C1 segment of cervical spinal cord (tissue), 14 donors: ENCODE measurements around the gene GOLM1.
"Not testable (repeated sequence)": the region's sequence is repeated elsewhere in the genome, so short reads cannot be mapped to it uniquely, and the experiment has no call there.

Experiments used
- DNase-seq, 14 donors: peaks; one replicate each; lab custom pipeline; 2025; lab: John Stamatoyannopoulos, UW

GOLM1 gene

GRCh38 chr9:86091477-86091876 lies 7.9 kb downstream of the GOLM1 start:
- DNase-seq: no peak

GRCh38 chr9:86082870-86083269 lies 16.5 kb downstream of the GOLM1 start:
- DNase-seq: peak in 2 of 14 donors; percentile 6 to 68

GRCh38 chr9:86079865-86080469 lies 19.4 kb downstream of the GOLM1 start:
- DNase-seq: peak in 2 of 14 donors; percentile 4 to 75

- DNase-seq: no peak
Observed at GRCh38 chr9:86079421-86079831, 19.9 kb downstream of the GOLM1 start.

GRCh38 chr9:86078731-86079130 lies 20.6 kb downstream of the GOLM1 start:
- no peak for DNase-seq

GRCh38 chr9:86077276-86077675 lies 22.1 kb downstream of the GOLM1 start:
- peak in 6 of 14 donors; percentile 12 to 57 (median 32) for DNase-seq

- DNase-seq: no peak
Observed at GRCh38 chr9:86075132-86076109, 23.9 kb downstream of the GOLM1 start.

GRCh38 chr9:86073839-86074238 lies 25.5 kb downstream of the GOLM1 start:
- no peak for DNase-seq

- DNase-seq: no peak
Observed at GRCh38 chr9:86072394-86072877, 26.9 kb downstream of the GOLM1 start.

- no peak for DNase-seq
Observed at GRCh38 chr9:86069206-86069869, 30.0 kb downstream of the GOLM1 start.

- DNase-seq: peak in 2 of 14 donors; percentile 15 to 82
Observed at GRCh38 chr9:86064220-86064619, 35.1 kb downstream of the GOLM1 start.

GRCh38 chr9:86062845-86063693 lies 36.3 kb downstream of the GOLM1 start:
- DNase-seq: no peak

- no peak for DNase-seq
Observed at GRCh38 chr9:86061972-86062739, 37.2 kb downstream of the GOLM1 start.

GRCh38 chr9:86057491-86057890 lies 41.9 kb downstream of the GOLM1 start:
- DNase-seq: no peak

- DNase-seq: no peak
Observed at GRCh38 chr9:86054695-86055094, 44.7 kb downstream of the GOLM1 start.

- no peak for DNase-seq
Observed at GRCh38 chr9:86052556-86053468, 46.5 kb downstream of the GOLM1 start.

GRCh38 chr9:86048018-86048742 lies 51.2 kb downstream of the GOLM1 start:
- DNase-seq: not testable (repeated sequence)

GRCh38 chr9:86047361-86047760 lies 52.0 kb downstream of the GOLM1 start:
- no peak for DNase-seq
